Gastroesophageal sphincter (tissue), 3 donors: ENCODE results near the gene FBXL17.

Experiments used
- CTCF ChIP-seq, 4 experiments: fragments of 200-600 bp in 2 of 4; fragments of 450-650 bp in 2 of 4; sonication (generic) in 1 of 4; IDR thresholded peaks; one replicate each; pipeline ENCODE4 v1.5.1; 2017 to 2019; ENCODE audit warnings: antibody characterized with exemption in 4 of 4, mild to moderate bottlenecking in 2 of 4, moderate library complexity in 2 of 4
- EP300 ChIP-seq: sonication (generic); formaldehyde crosslinking; IDR thresholded peaks from one replicate; pipeline ENCODE4 v1.6.1; 2017; ENCODE audit warnings: antibody characterized with exemption, mild to moderate bottlenecking

- TF ChIP-seq CTCF (IDR thresholded peaks at IDR 0.05), result no peak
- no peak for TF ChIP-seq EP300
Observed at GRCh38 chr5:107930891-107931290, 451.0 kb downstream of the FBXL17 start.
